ENCODE results near the gene SORCS2.

GRCh38 chr4:7739077-7739917 is 547.0 kb downstream of the SORCS2 start:
- TF ChIP-seq CTCF (IDR thresholded peaks at IDR 0.05) (no peak), POLR2A (IDR thresholded peaks at IDR 0.05) (no peak)

Data from Peyer's patch (tissue), 4 donors.